GM23248 (cell line): ENCODE data around the gene ZNF646.

Source experiments
- EZH2 ChIP-seq: fragments of 200-600 bp; sonication (generic); IDR thresholded peaks from 2 replicates; pipeline ENCODE4 v1.6.1; 2018; ENCODE audit warnings: antibody characterized with exemption, mild to moderate bottlenecking; ENCODE audit not compliant: insufficient read depth, poor library complexity, severe bottlenecking
- EZH2phosphoT487 ChIP-seq: fragments of 200-600 bp; sonication (generic); IDR thresholded peaks from 2 replicates; pipeline ENCODE4 v1.6.1; 2018; ENCODE audit warnings: antibody characterized with exemption, moderate library complexity, mild to moderate bottlenecking, low read depth; ENCODE audit not compliant: insufficient read depth

- TF ChIP-seq EZH2, result no peak
- no peak for TF ChIP-seq EZH2phosphoT487
Observed at GRCh38 chr16:31131841-31132271, 57.6 kb downstream of the ZNF646 start.
